Skeletal muscle tissue (tissue), 4 donors: ENCODE results near the gene RTTN. TPM values are rescaled to one million over a fixed set of nuclear protein-coding genes. Genes with fewer than 3 reads are reported as not detected.

Experiments
- H3K27ac ChIP-seq: one replicate; pipeline ENCODE4 v1.7.0; 2013; ENCODE audit warnings: mild to moderate bottlenecking, low read depth, low read length, inconsistent platforms
- H3K27me3 ChIP-seq, 3 donors: one replicate each; pipeline ENCODE4 v1.7.0; 2013; ENCODE audit warnings: low read length in 3 of 3; ENCODE audit not compliant: control insufficient read depth in 3 of 3, insufficient read depth in 3 of 3
- H3K36me3 ChIP-seq, 3 donors: one replicate each; pipeline ENCODE4 v1.7.0; 2013; ENCODE audit warnings: low read length in 3 of 3; ENCODE audit not compliant: control insufficient read depth in 3 of 3, insufficient read depth in 3 of 3
- H3K4me1 ChIP-seq, 3 donors: one replicate each; pipeline ENCODE4 v1.7.0; 2013; ENCODE audit warnings: low read length in 3 of 3, mild to moderate bottlenecking in 3 of 3; ENCODE audit not compliant: control insufficient read depth in 3 of 3, insufficient read depth in 3 of 3
- H3K4me3 ChIP-seq, 3 donors: one replicate each; pipeline ENCODE4 v1.7.0; 2013; ENCODE audit warnings: low read length in 3 of 3
- H3K9ac ChIP-seq, 3 donors: one replicate each; pipeline ENCODE4 v1.7.0; 2013; ENCODE audit warnings: low read length in 3 of 3, mild to moderate bottlenecking in 3 of 3, moderate library complexity in 2 of 3, low read depth in 1 of 3
- H3K9me3 ChIP-seq, 3 donors: one replicate each; pipeline ENCODE4 v1.7.0; 2013; ENCODE audit warnings: low read length in 3 of 3; ENCODE audit not compliant: control insufficient read depth in 3 of 3
- total RNA-seq: library from RNA; depleted of rRNA; stranded (reverse); fragments of >200 nt; gene quantifications from one replicate; pipeline ENCODE4 v1.2.3, GENCODE V29; 2014
- donor health status: Osteomylitis.

RTTN gene
- total RNA-seq, 1 donor from 2014 or later = 43.8 TPM

DNA sequence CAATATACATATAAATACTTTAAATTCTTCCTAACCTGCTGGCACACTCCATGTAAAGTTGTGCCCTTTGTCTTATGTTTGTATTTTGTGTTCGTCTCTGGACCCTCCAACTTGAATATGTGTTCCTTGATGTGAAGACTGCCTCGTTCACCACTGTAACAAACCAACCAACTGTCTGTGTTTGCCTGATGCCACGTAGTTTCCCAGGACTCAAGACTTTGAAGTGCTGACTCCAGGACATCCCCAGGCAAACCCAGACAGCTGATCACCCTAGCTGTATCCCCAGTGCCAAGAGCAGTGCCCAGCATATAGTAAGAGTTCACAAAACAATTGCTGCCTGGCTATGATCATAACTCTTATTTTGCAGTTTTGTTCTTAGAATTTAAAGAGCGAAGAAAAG, 242.3 kb downstream of the RTTN start:
- H3K27ac ChIP-seq = no peak overlapping the region

DNA sequence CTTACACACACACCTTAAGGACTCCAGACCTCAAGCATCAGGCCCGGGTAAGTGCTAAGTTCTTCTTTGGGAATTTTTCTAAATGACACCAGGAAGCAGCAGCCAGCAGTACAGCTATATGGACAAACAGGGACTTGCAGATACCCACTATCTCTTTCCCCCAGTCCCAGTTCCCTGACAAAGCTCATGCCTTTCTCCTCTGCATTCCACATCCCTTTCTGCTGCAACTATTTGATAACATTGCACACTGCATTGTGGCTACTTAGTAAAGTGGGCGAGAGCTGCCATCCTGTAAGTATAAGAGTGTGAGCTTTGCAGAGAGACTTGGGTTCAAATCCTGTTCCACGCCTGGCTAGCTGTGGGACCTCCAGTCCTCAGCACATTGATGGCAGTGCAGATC, 243.8 kb downstream of the RTTN start:
- H3K9me3 ChIP-seq = no peaks in the 10 kb centered on the region
- H3K9ac ChIP-seq = no peak overlapping the region
- no peaks in the 10 kb centered on the region for H3K4me1 ChIP-seq
- H3K27ac ChIP-seq = no peak overlapping the region
- H3K36me3 ChIP-seq = peaks cover 0 to 4% (median 2%) of the 10 kb centered on the region in 3 donors
- H3K4me3 ChIP-seq = no peak overlapping the region
- H3K27me3 ChIP-seq = no peaks in the 10 kb centered on the region

More for the DNA sequence above, 242.3 kb downstream of the RTTN start:
- no peaks in the 10 kb centered on the region for H3K4me1 ChIP-seq
- H3K27me3 ChIP-seq = no peaks in the 10 kb centered on the region
- peaks cover 0 to 4% (median 2%) of the 10 kb centered on the region in 3 donors for H3K36me3 ChIP-seq
- no peak overlapping the region for H3K9ac ChIP-seq
- no peak overlapping the region for H3K4me3 ChIP-seq
- H3K9me3 ChIP-seq = no peaks in the 10 kb centered on the region

GRCh38 chr18:69958422-69958821, 247.1 kb downstream of the RTTN start:
- H3K9me3 ChIP-seq = no peaks in the 10 kb centered on the region
- no peak overlapping the region for H3K9ac ChIP-seq
- H3K36me3 ChIP-seq = peaks cover 0 to 4% (median 2%) of the 10 kb centered on the region in 3 donors
- H3K27ac ChIP-seq = no peak overlapping the region
- no peaks in the 10 kb centered on the region for H3K4me1 ChIP-seq
- no peaks in the 10 kb centered on the region for H3K27me3 ChIP-seq
- H3K4me3 ChIP-seq = no peak overlapping the region

- H3K4me1 ChIP-seq = no peaks in the 10 kb centered on the region
- H3K4me3 ChIP-seq = no peak overlapping the region
- no peaks in the 10 kb centered on the region for H3K27me3 ChIP-seq
- no peak overlapping the region for H3K9ac ChIP-seq
- peaks cover 0 to 3% (median 2%) of the 10 kb centered on the region in 3 donors for H3K36me3 ChIP-seq
- no peaks in the 10 kb centered on the region for H3K9me3 ChIP-seq
- H3K27ac ChIP-seq = no peak overlapping the region
Measured at GRCh38 chr18:69957747-69958146, 247.7 kb downstream of the RTTN start.

DNA sequence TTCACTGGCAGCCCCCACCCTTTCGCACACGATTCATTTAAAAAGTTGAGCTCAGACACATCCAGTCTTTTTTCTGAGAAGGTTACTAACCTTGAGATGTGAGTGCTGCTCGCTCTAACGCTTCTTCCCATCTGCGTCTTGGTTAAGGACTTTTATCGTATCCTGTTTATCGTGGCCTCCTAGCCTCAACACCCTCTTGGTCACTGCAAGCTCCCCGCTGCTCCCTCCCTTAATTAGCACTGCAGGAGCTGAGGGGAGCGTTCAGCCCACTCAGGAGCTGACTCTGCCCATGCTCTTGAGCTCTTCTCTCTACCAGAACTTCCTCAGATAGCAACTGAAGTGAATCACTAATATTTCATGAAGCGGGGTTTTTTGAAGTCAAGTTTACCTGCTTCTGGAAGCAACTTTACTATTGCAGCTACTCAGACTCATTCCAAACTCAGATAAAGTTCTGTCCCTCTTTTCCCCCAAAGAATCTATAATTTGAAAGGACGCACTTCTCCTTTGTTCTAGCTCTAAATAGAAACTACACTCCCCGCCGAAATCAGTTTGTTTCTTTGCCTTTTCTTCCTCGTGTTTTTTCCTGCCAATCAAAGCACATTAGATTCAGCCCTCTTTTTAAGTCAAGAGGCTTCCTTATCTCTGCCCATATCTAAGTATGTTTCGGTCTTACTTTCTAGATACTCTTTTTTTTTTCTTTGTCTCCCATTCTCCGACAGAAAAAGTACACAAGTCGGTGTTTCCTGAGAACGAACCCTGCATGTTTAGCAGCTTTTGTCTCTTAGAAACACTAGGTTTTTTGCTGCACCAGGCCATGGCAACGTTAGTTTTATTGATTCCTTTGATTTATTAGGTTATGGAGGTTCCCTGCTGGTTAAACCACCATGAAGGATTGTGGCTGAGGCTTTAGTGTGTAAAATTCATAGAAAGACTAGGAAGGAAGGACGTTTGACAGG, 248.5 kb downstream of the RTTN start:
- Histone ChIP-seq H3K9me3 (no peaks in the 10 kb centered on the region), H3K27me3 (no peaks in the 10 kb centered on the region), H3K9ac (no peak overlapping the region), H3K27ac (no peak overlapping the region), H3K4me1 (no peaks in the 10 kb centered on the region), H3K4me3 (no peak overlapping the region), H3K36me3 (no peaks in the 10 kb centered on the region)

GRCh38 chr18:69956057-69956456, 249.4 kb downstream of the RTTN start:
- Histone ChIP-seq H3K36me3 (no peaks in the 10 kb centered on the region), H3K4me1 (no peaks in the 10 kb centered on the region), H3K27ac (no peak overlapping the region), H3K4me3 (no peak overlapping the region), H3K9ac (no peak overlapping the region), H3K9me3 (no peaks in the 10 kb centered on the region), H3K27me3 (no peaks in the 10 kb centered on the region)

GRCh38 chr18:69954719-69955480, 250.6 kb downstream of the RTTN start:
- no peaks in the 10 kb centered on the region for H3K36me3 ChIP-seq
- H3K9ac ChIP-seq = no peak overlapping the region
- H3K4me3 ChIP-seq = no peak overlapping the region
- H3K27me3 ChIP-seq = no peaks in the 10 kb centered on the region
- no peak overlapping the region for H3K27ac ChIP-seq
- H3K4me1 ChIP-seq = no peaks in the 10 kb centered on the region
- H3K9me3 ChIP-seq = no peaks in the 10 kb centered on the region

DNA sequence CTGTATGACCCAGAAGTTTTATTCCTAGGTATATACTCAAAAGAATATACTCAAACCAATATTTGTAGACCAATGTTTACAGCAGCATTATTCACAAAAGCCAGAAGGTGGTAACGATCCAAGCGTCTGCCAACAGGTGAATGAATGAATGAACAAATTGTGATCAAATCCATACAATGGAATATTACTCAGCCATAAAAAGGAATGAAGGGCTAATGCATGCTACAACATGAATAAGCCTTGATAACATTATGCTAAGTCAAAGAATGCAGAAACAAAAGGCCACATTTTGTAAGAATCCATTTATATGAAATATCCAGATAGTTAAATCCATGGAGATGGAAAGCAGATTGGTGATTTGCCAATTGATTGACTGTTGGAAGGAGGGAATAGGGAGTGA, 252.3 kb downstream of the RTTN start:
- Histone ChIP-seq H3K36me3 (no peaks in the 10 kb centered on the region), H3K27ac (no peak overlapping the region), H3K4me3 (no peak overlapping the region), H3K4me1 (peaks cover 0 to 5% (median 0%) of the 10 kb centered on the region in 3 donors), H3K27me3 (no peaks in the 10 kb centered on the region), H3K9ac (no peak overlapping the region), H3K9me3 (no peaks in the 10 kb centered on the region)
